Endometrial microvascular endothelial cells (primary cell): ENCODE data around the gene TTC36. TPM values are rescaled to one million over a fixed set of nuclear protein-coding genes. Genes with fewer than 3 reads are reported as not detected.
"Not testable (repeated sequence)": the region's sequence is repeated elsewhere in the genome, so short reads cannot be mapped to it uniquely, and the experiment has no call there.

ENCODE experiments used
- in situ Hi-C: cut with HindIII; loops from 2 replicates; pipeline ENCODE4 v1.10.0; 2017; ENCODE audit warnings: low sequenced_read_pairs, low pct_unique_long_range_greater_than_20kb; ENCODE audit errors: inconsistent ontology term
- total RNA-seq: library from RNA; depleted of rRNA; stranded (reverse); fragments of >200 nt; gene quantifications from one replicate; pipeline ENCODE4 v1.2.3, GENCODE V29; 2015; ENCODE audit errors: inconsistent ontology term

The TTC36 gene
- total RNA-seq: not detected

DNA sequence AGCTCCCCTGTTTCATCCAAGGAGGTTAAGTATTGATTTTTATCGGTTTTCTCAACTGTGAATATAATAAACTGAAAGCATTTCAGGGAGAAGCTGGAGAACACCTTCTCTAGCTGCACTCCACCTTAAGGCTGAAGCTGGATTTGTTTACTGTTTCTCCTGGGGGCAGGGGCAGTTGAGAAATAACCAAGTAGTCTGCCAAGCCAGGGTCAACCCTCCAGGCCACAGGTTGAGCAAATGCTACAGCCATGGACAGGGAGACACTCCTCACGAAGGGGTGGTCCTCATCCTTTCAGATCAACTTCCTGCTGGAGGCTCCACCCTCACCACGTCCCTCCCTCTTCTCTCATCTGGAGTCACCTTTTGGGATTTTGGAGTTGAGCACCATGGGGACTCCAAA lies at the start of gene TTC36:
TTC36 (plus strand) TSS at position 366 of the 400 bp plus-strand sequence; CDS start at position 387, 21 bp downstream.
- in situ Hi-C loops: no loop called here

DNA sequence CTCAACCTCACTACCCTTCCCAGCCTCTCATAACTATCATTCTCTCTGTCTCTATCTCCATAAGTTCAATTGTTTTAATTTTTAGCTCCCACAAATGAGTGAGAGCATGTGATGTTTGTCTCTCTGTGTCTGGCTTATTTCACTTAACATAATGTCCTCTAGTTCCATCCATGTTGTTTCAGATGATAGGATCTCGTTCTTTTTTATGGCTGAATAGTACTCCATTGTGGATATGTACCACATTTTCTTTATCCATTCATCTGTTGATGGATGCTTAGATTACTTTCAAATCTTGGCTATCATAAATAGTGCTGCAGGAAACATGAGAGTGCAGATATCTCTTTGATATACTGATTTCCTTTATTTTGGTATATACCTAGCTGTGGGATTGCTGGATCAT lies 46.0 kb upstream of the TTC36 start:
- in situ Hi-C loops: not testable (repeated sequence)

DNA sequence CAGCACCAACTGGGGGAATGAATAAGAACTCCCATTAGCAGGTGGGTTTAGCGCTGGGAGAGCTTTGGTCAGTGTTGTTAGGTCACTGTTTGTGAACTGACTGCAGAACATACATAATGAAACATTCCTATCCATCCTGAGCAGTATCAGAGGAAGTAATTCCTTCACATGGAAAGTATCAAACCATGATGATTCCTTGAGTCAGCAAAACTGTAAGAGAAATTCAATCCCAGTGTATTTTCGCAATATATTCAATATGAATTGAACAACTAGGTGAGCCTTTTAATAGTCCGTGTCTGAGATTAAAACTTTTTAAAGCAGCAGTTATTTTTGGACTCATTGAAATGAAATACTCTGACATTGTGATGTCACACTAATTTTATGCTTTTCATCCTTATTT lies 42.9 kb upstream of the TTC36 start:
- in situ Hi-C loops: no loop called here

GRCh38 chr11:118485273-118485672 lies 42.0 kb upstream of the TTC36 start:
- in situ Hi-C loops: no loop called here

GRCh38 chr11:118488480-118489109 lies 38.7 kb upstream of the TTC36 start:
- in situ Hi-C loops: no loop called here

- in situ Hi-C loops: no loop called here
These were observed 36.2 kb upstream of the TTC36 start for GRCh38 chr11:118491041-118491440.

DNA sequence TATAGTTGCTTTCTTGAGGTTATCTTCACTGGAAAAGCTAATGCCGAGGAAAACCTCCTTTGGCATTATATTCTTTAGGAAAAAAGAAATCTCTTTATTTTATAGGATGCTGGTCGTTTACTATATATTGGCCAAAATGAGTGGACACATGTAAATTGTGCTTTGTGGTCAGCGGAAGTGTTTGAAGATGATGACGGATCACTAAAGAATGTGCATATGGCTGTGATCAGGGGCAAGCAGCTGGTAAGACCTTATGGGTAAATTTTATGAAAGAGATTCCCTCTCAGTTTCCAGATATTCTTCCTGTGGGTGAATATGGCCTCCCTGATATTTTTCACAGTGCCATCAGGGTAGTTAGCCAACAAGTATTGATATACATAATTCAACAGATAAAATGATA lies 29.4 kb upstream of the TTC36 start:
- in situ Hi-C loops: no loop called here

DNA sequence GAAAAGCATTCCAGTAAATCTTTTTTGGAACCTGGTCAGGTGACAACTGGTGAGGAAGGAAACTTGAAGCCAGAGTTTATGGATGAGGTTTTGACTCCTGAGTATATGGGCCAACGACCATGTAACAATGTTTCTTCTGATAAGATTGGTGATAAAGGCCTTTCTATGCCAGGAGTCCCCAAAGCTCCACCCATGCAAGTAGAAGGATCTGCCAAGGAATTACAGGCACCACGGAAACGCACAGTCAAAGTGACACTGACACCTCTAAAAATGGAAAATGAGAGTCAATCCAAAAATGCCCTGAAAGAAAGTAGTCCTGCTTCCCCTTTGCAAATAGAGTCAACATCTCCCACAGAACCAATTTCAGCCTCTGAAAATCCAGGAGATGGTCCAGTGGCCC lies 24.1 kb upstream of the TTC36 start:
- in situ Hi-C loops: no loop called here

GRCh38 chr11:118511601-118512000 lies 15.7 kb upstream of the TTC36 start:
- in situ Hi-C loops: no loop called here

DNA sequence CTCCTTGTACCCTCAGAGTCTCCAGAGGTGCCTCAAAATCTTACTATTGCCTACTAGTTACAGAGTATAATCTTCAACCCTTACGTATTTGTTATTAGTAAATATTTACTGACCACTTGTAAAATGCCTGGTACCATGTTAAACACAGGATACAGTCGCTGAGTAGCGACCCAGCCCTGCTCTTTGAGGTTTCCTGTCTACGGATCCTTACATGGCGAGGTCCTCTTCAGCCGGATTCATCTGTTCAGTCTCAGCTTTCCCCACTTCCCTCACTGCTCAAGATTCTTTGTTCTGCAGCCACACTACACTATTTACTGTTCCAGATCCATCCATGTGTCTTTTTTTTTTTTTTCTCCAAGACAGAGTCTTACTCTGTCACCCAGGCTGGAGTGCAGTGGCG lies 13.2 kb upstream of the TTC36 start:
- in situ Hi-C loops: no loop called here

GRCh38 chr11:118519549-118519948 lies 7.7 kb upstream of the TTC36 start:
- in situ Hi-C loops: no loop called here

DNA sequence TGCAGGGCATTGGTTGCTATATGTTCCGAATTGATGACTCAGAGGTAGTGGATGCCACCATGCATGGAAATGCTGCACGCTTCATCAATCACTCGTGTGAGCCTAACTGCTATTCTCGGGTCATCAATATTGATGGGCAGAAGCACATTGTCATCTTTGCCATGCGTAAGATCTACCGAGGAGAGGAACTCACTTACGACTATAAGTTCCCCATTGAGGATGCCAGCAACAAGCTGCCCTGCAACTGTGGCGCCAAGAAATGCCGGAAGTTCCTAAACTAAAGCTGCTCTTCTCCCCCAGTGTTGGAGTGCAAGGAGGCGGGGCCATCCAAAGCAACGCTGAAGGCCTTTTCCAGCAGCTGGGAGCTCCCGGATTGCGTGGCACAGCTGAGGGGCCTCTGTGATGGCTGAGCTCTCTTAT lies 5.4 kb upstream of the TTC36 start:
- in situ Hi-C loops: no loop called here

DNA sequence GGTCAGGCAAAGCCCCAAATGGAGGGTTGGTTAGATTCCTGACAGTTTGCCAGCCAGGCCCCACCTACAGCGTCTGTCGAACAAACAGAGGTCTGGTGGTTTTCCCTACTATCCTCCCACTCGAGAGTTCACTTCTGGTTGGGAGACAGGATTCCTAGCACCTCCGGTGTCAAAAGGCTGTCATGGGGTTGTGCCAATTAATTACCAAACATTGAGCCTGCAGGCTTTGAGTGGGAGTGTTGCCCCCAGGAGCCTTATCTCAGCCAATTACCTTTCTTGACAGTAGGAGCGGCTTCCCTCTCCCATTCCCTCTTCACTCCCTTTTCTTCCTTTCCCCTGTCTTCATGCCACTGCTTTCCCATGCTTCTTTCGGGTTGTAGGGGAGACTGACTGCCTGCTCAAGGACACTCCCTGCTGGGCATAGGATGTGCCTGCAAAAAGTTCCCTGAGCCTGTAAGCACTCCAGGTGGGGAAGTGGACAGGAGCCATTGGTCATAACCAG lies 4.7 kb upstream of the TTC36 start:
- in situ Hi-C loops: no loop called here

GRCh38 chr11:118524356-118524755 lies 2.9 kb upstream of the TTC36 start:
- in situ Hi-C loops: no loop called here

GRCh38 chr11:118524757-118525470 lies 2.4 kb upstream of the TTC36 start:
- in situ Hi-C loops: no loop called here

GRCh38 chr11:118526688-118527087 lies 586 bp upstream of the TTC36 start:
- in situ Hi-C loops: no loop called here

DNA sequence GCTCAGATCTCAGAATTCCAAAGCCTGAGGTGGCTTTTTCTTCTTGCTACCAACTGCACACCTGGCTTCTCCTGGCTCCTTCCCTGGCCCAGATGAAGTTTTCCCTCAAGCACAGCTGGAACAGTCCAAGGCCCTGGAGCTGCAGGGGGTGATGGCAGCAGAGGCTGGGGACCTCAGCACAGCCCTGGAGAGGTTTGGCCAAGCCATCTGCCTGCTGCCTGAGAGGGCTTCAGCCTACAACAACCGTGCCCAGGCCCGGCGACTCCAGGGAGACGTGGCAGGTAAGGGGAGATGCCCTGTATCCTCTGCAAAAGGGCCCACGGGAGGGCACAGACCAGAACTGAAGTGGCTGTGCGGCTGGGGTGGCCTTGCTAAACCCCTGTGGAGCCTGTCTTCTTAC lies 1.2 kb downstream of the TTC36 start:
- in situ Hi-C loops: no loop called here

DNA sequence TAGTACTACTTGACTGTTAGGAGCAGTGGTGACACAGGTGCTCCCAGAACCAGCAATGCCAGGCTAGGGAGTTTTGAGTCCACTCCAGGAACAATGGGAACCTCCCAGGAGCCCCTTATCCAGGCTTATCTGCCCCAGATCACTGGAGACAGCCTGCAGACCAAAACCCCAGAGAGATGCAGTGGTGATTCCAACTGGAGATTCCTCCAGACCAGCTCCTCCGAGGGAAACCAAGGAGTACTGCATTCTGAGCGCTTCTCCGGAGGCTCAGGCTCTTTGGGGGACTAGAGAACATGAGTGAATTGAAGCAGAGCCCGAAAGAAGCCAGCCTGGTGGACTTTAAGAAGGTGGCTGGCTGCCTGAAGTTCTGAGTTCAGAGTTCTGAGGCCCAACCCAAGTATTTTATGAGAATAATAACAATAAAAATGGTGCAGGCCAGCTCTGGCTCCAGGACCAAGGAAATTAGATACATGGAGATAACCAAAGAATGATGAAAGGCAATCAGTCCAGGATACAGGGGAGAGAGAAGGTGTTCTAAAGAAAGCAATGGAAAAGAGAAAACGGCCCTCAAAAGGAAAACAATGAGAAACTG lies 2.4 kb downstream of the TTC36 start:
- in situ Hi-C loops: no loop called here

DNA sequence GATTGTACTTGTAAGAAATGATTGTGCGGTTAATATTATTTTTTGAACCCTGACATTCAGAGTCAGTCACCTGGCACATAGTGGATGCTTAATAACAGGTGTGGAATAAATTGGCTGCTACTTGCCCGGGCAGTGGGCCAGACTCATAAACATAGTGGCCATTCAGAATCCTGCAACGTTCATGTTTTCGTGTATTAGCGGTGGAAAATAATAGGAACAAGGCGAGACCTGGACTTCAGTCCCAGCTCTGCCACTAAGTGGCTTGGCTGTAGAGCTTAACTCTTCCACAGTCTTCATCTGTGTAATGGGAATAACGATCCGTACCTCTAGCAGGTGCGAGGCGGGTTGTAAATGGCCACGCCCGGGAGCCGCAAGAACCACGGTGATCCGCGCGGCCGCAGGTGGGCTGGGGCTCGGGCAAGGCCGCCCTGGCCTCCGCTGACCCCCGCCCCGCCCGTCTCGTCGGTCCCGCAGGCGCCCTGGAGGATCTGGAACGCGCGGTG lies 3.0 kb downstream of the TTC36 start:
- in situ Hi-C loops: no loop called here
